Smooth muscle cell (in vitro differentiated cells): Measurements from ENCODE around the gene DLG2. TPM values are rescaled to one million over a fixed set of nuclear protein-coding genes. Genes with fewer than 3 reads are reported as not detected.
"Not testable (repeated sequence)": the region's sequence is repeated elsewhere in the genome, so short reads cannot be mapped to it uniquely, and the experiment has no call there.

ENCODE experiments used
- DNase-seq: peaks from one replicate; lab custom pipeline; 2025; ENCODE audit not compliant: unreplicated experiment; lab: John Stamatoyannopoulos, UW
- H2AFZ ChIP-seq: fragments of 200-600 bp; sonication (generic); 2 replicates; pipeline ENCODE4 v1.6.0; 2016; ENCODE audit warnings: antibody characterized with exemption, low read depth, mild to moderate bottlenecking
- H3F3A ChIP-seq: fragments of 200-600 bp; sonication (generic); 2 replicates; pipeline ENCODE4 v1.6.0; 2017; ENCODE audit warnings: antibody characterized with exemption, low read depth
- H3K27ac ChIP-seq: fragments of 200-600 bp; sonication (generic); 2 replicates; pipeline ENCODE4 v1.5.1; 2016; ENCODE audit warnings: low read depth, mild to moderate bottlenecking
- H3K27me3 ChIP-seq: fragments of 200-600 bp; sonication (generic); 2 replicates; pipeline ENCODE4 v1.6.1; 2016; ENCODE audit warnings: low read depth, mild to moderate bottlenecking
- H3K36me3 ChIP-seq: fragments of 200-600 bp; sonication (generic); 2 replicates; pipeline ENCODE4 v1.5.1; 2016; ENCODE audit warnings: low read depth
- H3K4me1 ChIP-seq: fragments of 200-600 bp; sonication (generic); 2 replicates; pipeline ENCODE4 v1.5.1; 2016; ENCODE audit warnings: low read depth
- H3K4me2 ChIP-seq: fragments of 200-600 bp; sonication (generic); 2 replicates; pipeline ENCODE4 v1.6.0; 2016; ENCODE audit warnings: mild to moderate bottlenecking
- H3K4me3 ChIP-seq: fragments of 200-600 bp; sonication (generic); 2 replicates; pipeline ENCODE4 v1.5.1; 2016; ENCODE audit warnings: mild to moderate bottlenecking
- H3K79me2 ChIP-seq: fragments of 200-600 bp; sonication (generic); 2 replicates; pipeline ENCODE4 v1.6.0; 2016; ENCODE audit warnings: low read depth, mild to moderate bottlenecking
- H3K9ac ChIP-seq: fragments of 200-600 bp; sonication (generic); 2 replicates; pipeline ENCODE4 v1.6.0; 2016; ENCODE audit warnings: low read depth
- H3K9me3 ChIP-seq: fragments of 200-600 bp; sonication (generic); replicated peaks from 2 replicates; pipeline ENCODE4 v1.5.1; 2016; ENCODE audit warnings: low read depth
- H4K20me1 ChIP-seq: fragments of 200-600 bp; sonication (generic); 2 replicates; pipeline ENCODE4 v1.6.0; 2016; ENCODE audit warnings: low read depth
- CTCF ChIP-seq: fragments of 200-600 bp; sonication (generic); IDR thresholded peaks from 2 replicates; pipeline ENCODE4 v1.5.1; 2017; ENCODE audit warnings: borderline replicate concordance, mild to moderate bottlenecking, antibody characterized with exemption; ENCODE audit not compliant: insufficient read depth, poor library complexity, severe bottlenecking
- WGBS: methylation state at CpG from one replicate; pipeline ENCODE4 v1.1.7; 2016; ENCODE audit warnings: low lambda C conversion rate; 5-methylcytosine and 5-hydroxymethylcytosine counted together
- polyA plus RNA-seq: library from polyadenylated mRNA; unstranded; fragments of >200 nt; fragmentation: Nextera tagmentation; extraction: Ambion mirVana; gene quantifications from 2 replicates; pipeline ENCODE4 v1.2.1, GENCODE V29; 2016
- total RNA-seq: library from RNA; depleted of rRNA; stranded (reverse); fragments of >200 nt; gene quantifications from 2 replicates; pipeline ENCODE4 v1.2.3, GENCODE V29; 2014

Gene DLG2
- total and polyA plus RNA-seq, 2 experiments from 2014 or later = 0.74 to 1.1 TPM

GRCh38 chr11:85619499-85619898 lies 7.6 kb downstream of the DLG2 start:
- H2AFZ ChIP-seq = no peak overlapping the region
- H3K79me2 ChIP-seq = no peaks in the 10 kb centered on the region
- H3K27me3 ChIP-seq = no peaks in the 10 kb centered on the region
- H3K36me3 ChIP-seq = no peaks in the 10 kb centered on the region
- H3K4me1 ChIP-seq = no peaks in the 10 kb centered on the region
- TF ChIP-seq CTCF = no peak
- no peaks in the 10 kb centered on the region for H3F3A ChIP-seq
- no peak overlapping the region for H3K4me2 ChIP-seq
- H3K4me3 ChIP-seq = no peak overlapping the region
- DNase-seq = no peak
- H4K20me1 ChIP-seq = no peaks in the 10 kb centered on the region
- H3K9ac ChIP-seq = no peak overlapping the region
- H3K27ac ChIP-seq = no peak overlapping the region
- H3K9me3 ChIP-seq = no peaks in the 10 kb centered on the region
- WGBS = 88% methylated on average over 6 of the region's 6 CpGs

DNA sequence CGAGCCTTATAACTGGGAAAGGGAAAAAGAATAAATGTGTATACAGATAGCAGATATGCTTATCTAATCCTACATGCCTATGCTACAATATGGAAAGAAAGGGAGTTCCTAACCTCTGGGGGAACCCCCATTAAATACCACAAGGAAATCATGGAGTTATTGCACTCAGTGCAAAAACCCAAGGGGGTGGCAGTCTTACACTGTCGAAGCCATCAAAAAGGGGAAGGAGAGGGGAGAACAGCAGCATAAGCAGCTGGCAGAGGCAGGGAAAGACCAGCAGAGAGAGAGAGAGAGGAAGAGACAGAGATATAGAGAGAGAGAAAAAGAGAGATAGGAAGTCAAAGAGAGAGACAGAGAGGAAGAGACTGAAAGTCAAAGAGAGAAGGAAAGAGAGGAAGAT lies 15.5 kb downstream of the DLG2 start:
- H3K36me3 ChIP-seq, H3F3A ChIP-seq, H2AFZ ChIP-seq, H3K4me2 ChIP-seq, H3K27ac ChIP-seq, H3K9ac ChIP-seq, H4K20me1 ChIP-seq, H3K4me3 ChIP-seq, H3K9me3 ChIP-seq, H3K4me1 ChIP-seq, H3K27me3 ChIP-seq, H3K79me2 ChIP-seq, DNase-seq: not testable (repeated sequence)
- WGBS = 95% methylated on average over 2 of the region's 2 CpGs

DNA sequence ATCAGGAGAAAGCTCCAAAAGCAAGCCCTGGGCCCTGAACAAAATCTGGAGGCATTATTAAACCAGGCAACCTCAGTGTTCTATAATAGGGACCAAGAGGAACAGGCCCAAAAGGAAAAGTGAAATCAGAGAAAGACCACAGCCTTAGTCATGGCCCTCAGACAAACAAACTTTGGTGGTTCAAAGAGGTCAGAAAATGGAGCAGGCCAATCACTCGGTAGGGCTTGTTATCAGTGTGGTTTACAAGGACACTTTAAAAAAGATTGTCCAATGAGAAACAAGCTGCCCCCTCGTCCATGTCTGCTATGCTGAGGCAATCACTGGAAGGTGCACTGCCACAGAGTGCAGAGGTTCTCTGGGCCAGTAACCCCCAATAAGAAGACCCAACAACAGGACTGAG lies 17.9 kb downstream of the DLG2 start:
- H3K4me2 ChIP-seq, H3K36me3 ChIP-seq, H3K9ac ChIP-seq, DNase-seq, H3K4me3 ChIP-seq, H3K4me1 ChIP-seq, H3K27ac ChIP-seq, H3K79me2 ChIP-seq, H2AFZ ChIP-seq, H3K27me3 ChIP-seq, H3K9me3 ChIP-seq, H4K20me1 ChIP-seq, H3F3A ChIP-seq: not testable (repeated sequence)
- 72% methylated on average over 2 of the region's 2 CpGs for WGBS

DNA sequence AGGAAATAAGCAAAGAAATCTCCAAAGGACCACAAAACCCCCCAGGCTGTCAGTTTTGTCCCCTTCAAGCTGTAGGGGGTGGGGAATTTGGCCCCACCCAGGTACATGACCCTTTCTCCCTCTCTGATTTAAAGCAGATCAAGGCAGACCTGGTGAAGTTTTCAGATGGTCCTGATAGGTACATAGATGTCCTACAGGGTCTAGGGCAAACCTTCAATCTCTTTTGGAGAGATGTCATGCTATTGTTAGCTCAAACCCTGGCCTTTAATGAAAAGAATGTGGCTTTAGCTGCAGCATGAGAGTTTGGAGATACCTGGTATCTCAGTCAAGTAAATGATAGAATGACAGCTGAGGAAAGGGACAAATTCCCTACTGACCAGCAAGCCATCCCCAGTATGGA lies 18.5 kb downstream of the DLG2 start:
- not testable (repeated sequence) for H3K27me3 ChIP-seq, H4K20me1 ChIP-seq, H3K4me3 ChIP-seq, DNase-seq, H3K9me3 ChIP-seq, H3K4me1 ChIP-seq, H2AFZ ChIP-seq, H3K79me2 ChIP-seq, H3K36me3 ChIP-seq, H3K27ac ChIP-seq, H3K4me2 ChIP-seq, H3F3A ChIP-seq, H3K9ac ChIP-seq

- not testable (repeated sequence) for H3K79me2 ChIP-seq
- WGBS = 93% methylated on average over 3 of the region's 3 CpGs
Measured at GRCh38 chr11:85606237-85606636, 20.9 kb downstream of the DLG2 start.

DNA sequence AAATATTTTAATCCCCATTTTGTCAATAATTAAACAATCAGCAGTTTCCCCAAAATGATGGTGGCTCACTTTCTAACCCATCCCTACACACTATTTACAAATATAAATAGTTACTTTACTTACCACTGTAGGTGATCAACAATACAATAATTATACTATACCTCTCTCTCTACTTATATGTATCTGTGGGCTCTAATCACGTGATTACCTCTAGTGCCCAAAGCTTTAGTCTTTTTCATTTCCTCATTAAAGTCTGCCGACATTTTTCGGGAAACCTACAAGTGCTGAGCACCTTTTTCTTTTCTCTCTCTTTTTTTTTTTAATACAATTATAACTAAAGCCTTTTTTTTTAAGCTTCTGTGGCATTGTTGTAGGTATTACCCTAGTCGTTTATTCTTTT lies 23.9 kb downstream of the DLG2 start:
- Histone ChIP-seq H3K27ac (no peak overlapping the region), H3K4me1 (no peaks in the 10 kb centered on the region), H3K4me3 (no peak overlapping the region), H3K9me3 (no peaks in the 10 kb centered on the region), H3K27me3 (no peaks in the 10 kb centered on the region), H3K79me2 (no peaks in the 10 kb centered on the region), H2AFZ (no peak overlapping the region), H3K36me3 (no peaks in the 10 kb centered on the region), H3F3A (no peaks in the 10 kb centered on the region), H4K20me1 (no peaks in the 10 kb centered on the region), H3K9ac (no peak overlapping the region), H3K4me2 (no peak overlapping the region)
- TF ChIP-seq CTCF = no peak
- WGBS = 91% methylated on average over 4 of the region's 4 CpGs
- no peak for DNase-seq

More at GRCh38 chr11:85606237-85606636, 20.9 kb downstream of the DLG2 start:
- not testable (repeated sequence) for H3K27ac ChIP-seq, H3K36me3 ChIP-seq, H3K4me2 ChIP-seq, H2AFZ ChIP-seq, H3K9me3 ChIP-seq, H3K4me1 ChIP-seq, H3K9ac ChIP-seq, DNase-seq, H3K27me3 ChIP-seq, H4K20me1 ChIP-seq, H3F3A ChIP-seq, H3K4me3 ChIP-seq
